ENCODE results near the gene FMNL1.

DNA sequence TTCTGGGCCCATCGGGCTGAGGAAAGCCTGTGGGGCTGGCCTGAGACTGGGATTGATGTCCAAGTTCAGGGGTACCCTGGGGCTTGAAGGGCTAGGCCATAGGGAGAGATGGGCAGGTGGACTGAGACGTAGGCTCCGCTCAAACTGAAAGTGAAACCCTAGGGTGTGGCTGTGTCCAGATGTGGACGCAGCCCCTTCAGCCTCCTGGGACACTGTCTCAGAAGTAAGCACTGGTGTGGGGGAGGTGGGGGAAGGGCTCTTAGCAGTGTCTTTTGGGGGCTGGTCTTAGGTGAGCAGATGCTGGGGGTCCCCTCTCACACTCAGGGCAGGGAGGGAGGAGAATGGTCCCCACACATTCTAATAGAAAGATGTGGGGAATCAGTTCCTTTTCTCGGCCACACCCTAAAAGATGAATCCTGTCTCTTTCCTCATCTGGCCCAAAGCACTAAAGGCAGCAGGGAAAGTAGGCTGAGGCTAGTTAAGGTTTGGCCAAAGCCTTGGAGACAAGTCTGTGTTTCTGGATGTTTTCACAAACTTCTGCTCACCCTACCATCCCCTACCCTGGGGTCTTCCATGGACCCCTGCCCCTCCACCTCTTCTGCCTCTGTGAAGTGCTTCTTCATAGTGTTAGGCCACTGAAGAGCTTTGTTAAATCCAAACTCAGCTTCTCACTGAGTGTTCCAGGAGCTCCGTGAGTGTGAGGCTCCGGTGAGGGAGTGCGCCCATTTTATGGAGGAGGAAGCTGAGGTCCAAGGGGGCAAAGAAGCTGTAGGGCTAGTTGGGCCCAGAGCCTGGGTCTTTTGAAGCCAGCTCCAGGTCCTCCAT lies 5.6 kb downstream of the FMNL1 start:
- TF ChIP-seq TAF1 (IDR thresholded peaks at IDR 0.05; ENCODE audit: borderline replicate concordance, low read depth, low read length) (0 out of 2 replicates have a peak, but pooled peaks have one; percentile 6), POLR2AphosphoS5 (IDR thresholded peaks at IDR 0.05; ENCODE audit: low read depth, low read length) (0 out of 2 replicates have a peak, but pooled peaks have one; percentile 27), POLR2A (IDR thresholded peaks at IDR 0.05; ENCODE audit: low read depth, low read length) (peak; percentile 39; the same call in 1 of the 2 replicates)
